Head of caudate nucleus (tissue), 42 donors: Measurements from ENCODE around the gene FBLIM1.

Experiments used
- DNase-seq, 42 donors: peaks; one replicate each; pipeline versions ENCODE4 v3.0.0 to v3.0.0-alpha.2; 2020 to 2021; ENCODE audit warnings: mixed read lengths in 7 of 42
- intact Hi-C: fragments of 100-400 bp; cut with DNase I; formaldehyde crosslinking; loops from one replicate; pipeline ENCODE4 v1.15.0; 2022

FBLIM1 gene

DNA sequence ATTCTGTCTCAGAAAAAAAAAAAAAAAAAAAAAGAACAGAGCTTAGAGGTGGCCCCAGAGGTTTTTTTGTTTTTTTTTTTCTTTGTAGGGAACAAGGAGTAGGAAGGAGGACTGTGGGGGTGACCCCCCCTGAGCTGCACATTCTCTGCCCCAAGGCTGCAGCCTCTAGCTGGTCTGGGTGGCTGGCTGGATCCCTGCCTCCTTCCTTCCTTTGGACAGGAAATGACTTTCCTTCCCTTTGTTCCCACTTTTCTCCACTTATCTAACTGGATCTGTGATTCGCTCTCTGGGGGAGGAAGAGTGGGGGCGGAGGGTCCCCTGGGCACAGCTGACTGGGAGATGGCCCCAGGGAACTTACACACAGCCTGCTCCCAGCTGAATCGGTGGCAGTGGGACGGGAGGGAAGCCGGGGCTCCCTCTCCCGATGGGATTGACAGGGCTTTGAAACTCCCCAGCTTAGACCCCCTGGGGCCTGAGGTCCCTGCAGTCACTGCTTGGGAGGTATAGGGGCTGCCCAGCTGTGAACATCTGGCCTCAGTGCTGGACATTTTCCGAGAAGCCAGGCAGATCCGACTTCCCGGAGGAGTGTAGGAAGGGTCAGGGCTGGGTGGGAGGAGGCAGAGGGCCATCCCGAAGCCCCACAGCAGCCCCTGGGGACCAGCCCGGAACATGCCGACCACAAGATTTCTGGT is 2.1 kb downstream of the FBLIM1 start:
- intact Hi-C loops = no loop called here
- DNase-seq = no peak

DNA sequence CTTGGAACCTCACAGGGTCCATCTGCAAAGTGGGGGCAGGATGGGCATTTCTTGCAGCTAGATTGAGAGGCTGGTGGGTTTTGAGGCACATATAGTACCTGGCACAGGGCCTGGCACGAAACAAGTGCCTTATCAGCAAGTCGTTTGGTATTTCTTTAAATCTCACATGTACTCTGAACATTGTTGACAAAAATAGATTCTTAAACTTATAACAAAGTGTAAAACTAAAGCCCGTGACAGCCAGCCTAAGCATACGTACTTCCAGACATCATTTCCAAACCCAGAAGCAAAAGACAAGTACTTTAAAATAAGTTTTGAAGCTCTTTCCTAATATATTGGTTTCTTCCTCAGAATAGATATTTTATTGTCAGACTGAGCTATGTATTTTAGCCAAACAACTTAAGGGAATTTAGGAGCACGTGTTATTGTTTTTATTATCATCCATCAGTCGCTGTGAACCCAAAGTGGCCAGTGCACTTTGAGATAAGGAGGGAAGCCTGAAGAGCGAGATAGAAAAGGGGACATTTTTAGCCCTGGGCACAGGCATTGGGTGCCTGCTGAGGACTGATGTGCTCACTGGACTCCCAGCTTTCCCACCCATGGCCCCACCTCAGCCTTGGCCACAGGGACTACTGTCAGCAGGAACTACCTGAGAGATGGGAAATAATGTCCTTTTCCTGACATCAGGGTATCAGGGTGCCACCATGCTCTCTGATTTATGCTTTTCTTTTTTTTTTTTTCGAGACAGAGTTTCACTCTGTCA is 3.0 kb downstream of the FBLIM1 start:
- intact Hi-C loops = no loop called here
- DNase-seq = no peak

DNA sequence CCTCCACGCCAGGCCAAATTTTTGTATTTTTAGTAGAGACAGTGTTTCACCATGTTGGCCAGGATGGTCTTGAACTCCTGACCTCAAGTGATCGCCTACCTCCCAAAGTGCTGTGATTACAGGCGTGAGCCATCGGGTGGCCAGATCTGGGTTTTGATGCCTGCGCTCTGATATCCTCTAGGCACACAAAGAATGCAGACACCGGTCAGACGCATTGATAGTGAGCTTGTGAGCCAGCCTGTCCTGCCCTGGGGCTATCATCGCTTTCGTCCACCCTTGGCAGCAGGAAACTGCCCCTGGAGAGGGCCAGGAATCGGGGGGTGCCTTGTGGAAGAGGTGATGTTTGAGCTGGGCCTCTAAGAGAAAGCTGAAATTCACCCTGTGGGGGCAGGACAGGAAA is 4.0 kb downstream of the FBLIM1 start:
- intact Hi-C loops = no loop called here
- no peak for DNase-seq

DNA sequence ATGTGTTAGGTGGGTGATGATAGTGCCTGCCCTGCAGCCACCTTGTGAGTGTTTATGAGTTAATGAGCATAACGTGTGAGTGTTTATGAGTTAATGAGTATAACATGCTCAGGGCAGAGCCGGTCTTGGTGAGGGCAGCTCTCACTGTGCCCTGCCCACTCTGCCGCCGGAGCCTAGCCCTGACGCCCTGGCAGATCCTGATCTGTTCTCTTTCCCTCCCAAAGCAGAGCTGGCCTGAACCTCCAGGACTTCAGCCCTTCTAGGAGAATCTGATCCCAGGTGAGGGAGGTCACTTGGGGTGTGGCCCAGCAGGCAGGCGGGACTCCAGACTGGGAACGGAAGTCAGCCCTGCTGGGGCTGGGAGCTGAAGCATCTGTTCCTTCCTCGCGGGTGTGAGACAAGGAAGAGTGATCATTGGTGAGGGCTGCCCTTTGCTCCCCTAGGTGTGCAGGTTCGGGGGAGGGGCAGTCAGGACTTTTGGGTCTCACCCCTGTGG is 5.7 kb downstream of the FBLIM1 start:
- no peak for DNase-seq
- intact Hi-C loops = no loop called here

DNA sequence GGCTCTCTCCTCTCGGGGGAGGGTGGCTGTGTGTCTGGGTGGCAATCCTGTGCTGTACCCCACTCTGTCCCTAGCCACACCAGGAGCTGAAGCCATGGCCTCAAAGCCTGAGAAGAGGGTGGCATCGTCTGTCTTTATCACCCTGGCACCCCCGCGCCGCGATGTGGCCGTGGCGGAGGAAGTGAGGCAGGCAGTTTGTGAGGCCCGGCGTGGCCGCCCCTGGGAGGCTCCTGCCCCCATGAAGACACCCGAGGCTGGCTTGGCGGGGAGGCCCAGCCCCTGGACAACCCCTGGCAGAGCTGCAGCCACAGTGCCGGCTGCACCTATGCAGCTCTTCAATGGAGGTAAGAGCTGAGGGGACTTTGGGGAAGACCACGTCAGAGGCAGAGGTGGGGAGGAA is 6.3 kb downstream of the FBLIM1 start:
- DNase-seq = no peak
- intact Hi-C loops = no loop called here

DNA sequence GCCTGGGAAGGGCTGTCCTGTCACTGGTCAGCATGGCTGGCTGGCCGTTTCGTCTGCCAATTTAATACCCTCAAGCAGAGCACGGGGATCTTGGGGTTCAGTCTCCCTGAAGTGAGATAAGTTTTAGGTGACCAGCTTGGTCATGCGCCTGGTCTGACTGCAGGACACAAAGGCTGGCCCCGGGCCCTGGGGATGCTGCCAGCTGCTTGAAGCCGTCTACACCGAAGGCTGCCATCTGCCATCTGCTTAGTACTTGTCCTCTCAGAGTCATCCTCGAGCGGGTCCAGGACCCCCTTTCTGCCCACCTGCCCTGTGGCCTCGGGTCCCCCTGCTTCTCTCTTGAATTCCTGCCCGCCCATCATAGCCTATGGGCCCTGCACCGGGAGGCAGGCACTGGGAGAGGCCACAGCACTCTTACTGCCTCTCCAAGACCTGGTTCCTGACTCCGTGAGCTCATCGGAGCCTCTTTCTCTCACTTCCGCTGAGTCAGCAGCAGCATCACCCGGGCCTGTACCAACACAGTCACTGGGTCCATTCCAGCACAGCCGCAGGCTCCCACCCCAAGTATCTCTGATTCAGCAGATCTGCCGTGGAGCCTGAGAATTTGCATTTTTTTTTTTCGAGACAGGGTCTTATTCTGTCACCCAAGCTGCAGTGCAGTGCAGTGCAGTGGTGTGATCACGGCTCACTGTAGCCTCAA is 7.0 kb downstream of the FBLIM1 start:
- intact Hi-C loops = no loop called here
- peak in 9 of 42 donors; percentile 11 to 60 (median 30) for DNase-seq

DNA sequence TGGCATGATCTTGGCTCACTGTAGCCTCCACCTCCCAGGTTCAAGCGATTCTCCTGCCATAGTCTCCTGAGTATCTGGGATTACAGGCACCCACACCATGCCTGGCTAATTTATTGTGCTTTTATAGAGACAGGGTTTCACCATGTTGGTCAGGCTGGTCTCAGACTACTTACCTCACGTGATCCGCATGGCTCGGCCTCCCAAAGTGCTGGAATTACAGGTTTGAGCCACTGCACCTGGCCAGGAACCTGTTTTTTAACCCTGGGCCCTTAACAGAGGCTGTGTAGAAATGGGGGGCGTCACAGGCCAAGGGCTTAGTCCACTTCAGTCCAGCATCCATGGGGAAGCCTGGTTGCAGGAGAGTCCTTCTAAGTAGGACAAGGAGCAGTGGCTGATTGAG is 9.3 kb downstream of the FBLIM1 start:
- DNase-seq = no peak
- intact Hi-C loops = no loop called here

DNA sequence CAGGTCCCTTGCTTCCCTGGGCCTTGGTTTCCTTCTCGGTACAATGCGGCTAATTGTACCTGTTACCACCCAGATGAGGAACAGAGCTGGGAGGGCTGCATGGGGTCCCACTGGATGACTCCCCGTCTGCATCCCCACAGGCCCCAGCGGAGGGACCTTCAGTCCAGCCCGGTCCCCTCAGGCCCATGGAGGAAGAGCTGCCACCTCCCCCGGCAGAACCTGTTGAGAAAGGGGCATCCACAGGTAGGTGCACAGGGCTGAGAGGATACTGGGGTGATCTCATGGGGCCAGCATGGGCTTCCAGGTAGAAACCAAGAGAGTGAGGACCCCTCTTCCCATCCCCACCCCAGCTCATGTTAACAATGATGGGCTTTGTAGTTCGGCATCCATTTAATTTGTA is 9.8 kb downstream of the FBLIM1 start:
- no peak for DNase-seq
- intact Hi-C loops = no loop called here

DNA sequence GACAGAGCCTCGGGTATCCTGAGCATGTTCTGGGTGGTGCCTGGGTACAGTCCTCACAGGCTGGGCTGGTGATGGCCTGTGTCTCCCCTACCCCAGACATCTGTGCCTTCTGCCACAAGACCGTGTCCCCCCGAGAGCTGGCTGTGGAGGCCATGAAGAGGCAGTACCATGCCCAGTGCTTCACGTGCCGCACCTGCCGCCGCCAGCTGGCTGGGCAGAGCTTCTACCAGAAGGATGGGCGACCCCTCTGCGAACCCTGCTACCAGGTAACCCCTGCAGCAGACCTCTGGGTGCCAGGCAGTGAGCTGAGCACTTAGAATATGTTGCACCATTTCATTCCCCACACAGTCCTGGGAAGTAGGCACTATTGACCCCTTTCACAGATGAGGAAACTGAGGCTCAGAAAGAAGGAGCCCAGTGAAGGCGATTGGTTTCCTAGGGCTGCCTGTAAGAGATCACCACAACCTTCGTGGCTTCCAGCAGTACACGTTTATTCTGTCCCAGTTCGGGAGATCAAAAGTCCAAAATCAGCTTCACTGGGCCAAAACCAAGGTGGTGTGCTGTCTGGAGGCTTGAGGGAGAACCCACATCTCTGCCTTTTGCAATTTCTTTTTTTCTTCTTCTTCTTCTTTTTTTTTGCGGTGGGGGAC is 11.8 kb downstream of the FBLIM1 start:
- no peak for DNase-seq
- intact Hi-C loops = no loop called here

DNA sequence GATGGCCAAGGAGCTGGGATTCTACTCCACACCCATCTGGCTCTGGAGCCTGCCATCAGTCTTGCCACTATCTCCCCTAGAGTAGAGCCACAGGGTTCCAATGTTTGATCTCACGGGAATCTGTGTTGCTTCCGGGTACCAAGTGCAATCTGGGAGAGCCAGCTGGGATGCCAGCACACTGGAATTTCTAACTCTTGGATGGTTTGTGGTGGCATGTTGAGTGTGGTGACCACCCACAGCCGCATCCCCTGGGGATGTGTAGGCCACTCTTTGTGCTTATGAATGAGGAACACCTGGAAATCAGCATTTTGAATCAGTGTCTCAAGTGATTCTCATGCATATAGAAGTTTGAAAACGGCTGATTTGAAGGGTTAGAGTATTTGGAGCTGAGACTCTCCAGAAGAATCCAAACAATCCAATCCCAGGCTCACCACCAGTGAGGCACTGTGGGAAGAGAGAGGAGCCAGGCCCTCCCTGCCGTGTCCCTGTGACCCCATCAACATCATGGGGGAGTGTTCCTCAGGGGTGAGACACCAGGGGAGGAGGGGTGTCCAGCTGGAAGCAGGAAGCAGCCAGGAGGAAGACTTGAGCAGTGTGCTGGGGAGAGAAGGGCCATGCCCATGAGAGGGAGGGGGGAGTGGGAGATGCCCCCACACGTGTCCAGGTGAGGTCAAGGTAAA is 13.4 kb downstream of the FBLIM1 start:
- no peak for DNase-seq
- intact Hi-C loops = no loop called here

DNA sequence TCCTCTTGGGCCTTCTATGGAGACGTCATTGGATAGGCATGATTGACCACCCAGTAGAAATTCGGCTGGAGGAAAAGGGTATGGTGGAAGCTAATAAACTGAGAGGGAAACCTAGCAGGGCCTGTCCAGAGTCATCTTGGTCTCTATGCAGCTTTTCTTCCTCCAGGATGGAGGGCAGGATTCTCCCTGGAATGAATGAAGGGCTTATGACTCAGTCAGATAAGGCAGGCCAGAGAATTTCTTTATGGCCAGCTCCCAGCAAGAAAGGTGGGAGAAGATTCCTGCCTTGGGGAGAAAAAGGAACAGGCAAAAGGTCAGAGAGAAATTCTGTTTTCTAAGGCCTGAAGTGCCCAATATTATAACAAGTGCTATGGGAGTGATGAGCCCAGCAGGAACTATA is 17.1 kb downstream of the FBLIM1 start:
- intact Hi-C loops = no loop called here
- DNase-seq = no peak

DNA sequence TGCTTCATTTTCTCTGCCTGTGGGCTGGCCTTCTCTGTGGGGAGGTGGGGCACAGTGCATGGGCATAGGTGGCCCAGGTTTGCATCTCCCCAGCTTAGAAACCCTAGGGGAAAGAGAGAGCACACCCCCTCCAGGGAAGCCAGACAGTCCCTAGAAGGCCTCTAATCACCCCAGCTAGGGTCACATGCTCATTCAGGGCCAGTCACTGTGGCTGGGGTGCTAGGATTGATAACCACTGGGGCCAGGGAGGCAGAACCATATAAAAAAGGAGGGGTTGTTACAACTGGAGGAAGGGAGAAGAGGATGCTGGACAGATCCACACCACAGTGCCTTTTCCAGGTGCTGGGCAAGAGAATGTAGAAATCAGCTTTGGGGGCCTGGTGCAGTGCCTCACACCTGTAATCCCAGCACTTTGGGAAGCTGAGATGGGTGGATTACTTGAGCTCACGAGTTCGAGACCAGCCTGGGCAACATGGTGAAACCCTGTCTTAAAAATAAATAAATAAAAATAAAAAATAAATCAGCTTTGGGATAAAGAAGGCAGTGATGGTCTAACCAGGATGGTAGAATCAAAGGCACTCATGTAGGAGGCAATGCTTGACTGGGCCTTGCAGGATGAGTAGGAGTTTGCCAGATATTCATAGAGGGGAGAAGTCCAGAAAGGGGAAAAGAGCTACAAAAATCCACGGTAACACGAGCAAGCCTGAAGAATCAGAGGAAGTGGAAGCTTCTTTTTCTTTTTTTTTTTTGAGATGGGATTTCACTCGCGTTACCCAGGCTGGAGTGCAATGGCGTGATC is 19.5 kb downstream of the FBLIM1 start:
- intact Hi-C loops = no loop called here
- DNase-seq = no peak

DNA sequence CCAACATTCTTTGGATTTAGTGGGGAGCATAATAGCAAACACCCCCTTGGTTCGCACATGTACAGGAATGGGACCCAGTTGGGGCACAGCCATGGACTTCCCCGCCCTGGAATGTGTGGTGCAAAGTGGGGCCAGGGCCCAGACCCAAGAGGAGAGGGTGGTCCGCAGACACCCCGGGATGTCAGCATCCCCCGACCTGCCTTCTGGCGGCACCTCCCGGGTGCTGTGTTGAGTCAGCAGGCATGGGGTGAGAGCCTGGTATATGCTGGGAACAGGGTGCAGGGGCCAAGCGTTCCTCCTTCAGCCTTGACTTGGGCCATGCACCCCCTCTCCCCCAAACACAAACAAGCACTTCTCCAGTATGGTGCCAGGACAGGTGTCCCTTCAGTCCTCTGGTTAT is 27.1 kb downstream of the FBLIM1 start:
- DNase-seq = no peak
- intact Hi-C loops = no loop called here

DNA sequence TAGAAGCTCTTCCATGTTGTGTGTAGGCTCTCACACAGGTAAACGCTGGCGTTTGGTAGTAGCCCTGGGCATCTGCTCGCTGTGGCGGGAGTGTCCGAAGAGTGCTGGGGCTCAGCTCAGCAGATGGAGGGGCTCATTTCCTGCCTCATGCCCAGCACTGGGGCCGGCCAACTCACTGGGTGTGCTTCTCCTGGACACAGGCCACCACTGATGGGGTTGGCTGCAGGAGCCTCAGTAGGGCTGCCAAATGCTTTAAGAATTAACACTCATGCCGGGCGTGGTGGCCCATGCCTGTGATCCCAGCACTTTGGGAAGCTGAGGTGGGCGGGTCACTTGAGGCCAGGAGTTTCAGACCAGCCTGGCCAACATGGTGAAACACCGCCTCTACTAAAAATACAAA is 28.0 kb downstream of the FBLIM1 start:
- DNase-seq = peak in 2 of 42 donors; percentile 16 to 38
- intact Hi-C loops = no loop called here

DNA sequence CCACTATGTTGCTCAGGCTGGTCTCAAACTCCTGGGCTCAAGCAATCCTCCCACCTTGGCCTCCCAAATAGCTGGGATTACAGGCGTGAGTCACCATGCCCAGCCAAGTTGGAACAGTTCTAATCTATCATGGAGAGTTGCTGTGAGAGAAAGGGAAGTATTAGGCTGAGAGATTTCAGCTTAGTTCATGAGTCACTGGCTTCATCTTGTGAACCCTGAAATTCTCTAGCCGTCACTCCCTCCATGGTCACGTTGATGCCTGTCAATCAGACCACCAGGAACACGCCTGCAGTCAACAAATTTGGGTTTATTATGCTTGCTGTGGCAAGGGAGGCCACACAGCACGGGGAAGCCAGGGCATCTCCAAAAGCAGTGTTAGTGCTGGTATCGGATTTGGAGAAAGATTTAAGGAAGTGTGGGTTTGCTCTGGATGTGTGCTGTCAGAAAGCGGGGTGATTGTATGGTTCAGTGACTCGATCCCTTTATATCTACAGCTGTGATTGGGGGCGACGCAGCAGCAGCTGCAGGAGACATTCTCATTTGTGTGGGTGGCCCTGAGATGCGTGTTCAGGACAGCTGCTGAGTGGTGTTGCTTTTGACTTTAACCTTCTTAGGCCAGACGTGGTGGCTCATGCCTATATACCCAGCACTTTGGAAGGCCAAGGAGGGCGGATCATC is 30.2 kb downstream of the FBLIM1 start:
- peak in 23 of 42 donors; percentile 7 to 67 (median 31) for DNase-seq
- intact Hi-C loops = no loop called here

DNA sequence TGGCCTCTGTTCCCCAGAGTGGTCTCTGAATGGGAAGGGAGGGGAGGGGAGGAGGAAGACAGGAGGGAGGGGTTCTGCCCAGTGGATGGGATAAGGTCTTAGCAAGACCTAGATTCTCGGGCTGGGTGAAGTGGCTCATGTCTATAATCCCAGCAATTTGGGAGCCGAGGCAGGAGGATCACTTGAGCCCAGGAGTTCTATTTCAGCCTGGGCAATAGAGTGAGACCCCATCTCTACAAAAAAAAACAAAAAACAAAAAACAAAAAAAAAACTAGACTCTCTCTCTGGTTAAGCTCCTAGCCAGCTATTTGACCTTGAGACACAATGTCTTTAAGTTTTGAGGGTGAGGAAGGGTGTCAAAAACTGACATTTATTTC is 37.5 kb downstream of the FBLIM1 start:
- intact Hi-C loops = loop anchor here (10.0 kb wide), 2 partner anchors 199 to 259 kb away; no protein-coding TSS in a partner anchor
- DNase-seq = no peak

DNA sequence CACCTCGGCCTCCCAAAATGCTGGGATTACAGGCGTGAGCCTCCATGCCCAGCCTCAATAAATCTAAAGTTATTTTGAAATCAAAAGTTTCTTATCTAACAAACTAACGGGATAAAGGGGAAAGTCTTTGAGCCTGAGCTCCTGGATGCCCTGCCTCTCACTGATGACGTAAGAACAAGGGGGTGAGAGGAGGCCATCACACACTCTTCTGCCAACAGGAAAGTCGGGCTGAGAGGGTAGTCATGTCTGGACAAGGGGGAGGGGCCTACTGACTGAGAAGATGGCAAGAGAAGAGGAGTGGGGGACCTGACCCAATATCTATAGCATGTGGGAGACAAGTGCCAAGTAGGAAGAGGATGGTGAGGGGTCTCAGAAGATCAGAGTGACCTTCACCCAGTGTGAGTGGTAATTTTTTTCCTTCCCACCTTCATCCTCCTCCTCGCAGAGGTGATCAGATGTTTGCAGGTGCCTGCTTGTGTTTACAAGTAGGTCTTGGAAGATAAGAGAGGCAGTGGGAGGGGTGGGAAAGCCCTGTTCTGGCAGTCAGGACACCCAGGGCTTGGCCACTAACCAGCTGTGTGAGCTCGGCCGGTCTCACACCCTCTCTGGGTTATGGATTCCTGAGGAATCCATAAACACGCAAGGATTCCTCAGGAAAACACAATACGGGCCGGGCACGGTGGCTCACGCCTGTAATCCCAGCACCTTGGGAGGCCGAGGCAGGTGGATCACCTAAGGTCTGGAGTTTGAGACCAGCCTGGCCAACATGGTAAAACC is 39.2 kb downstream of the FBLIM1 start:
- DNase-seq = no peak
- intact Hi-C loops = loop anchor here (10.0 kb wide), 2 partner anchors 197 to 257 kb away; no protein-coding TSS in a partner anchor
